GM18858 (cell line): ENCODE measurements around the gene B4GALNT1.
"Not testable (repeated sequence)": the region's sequence is repeated elsewhere in the genome, so short reads cannot be mapped to it uniquely, and the experiment has no call there.

Experiments used
- ATAC-seq: cut with Tn5 transposase; IDR thresholded peaks from one replicate; pipeline ENCODE4 v1.9.1; 2021; ENCODE audit not compliant: unreplicated experiment

The B4GALNT1 gene

GRCh38 chr12:57638096-57638495 lies 5.1 kb upstream of the B4GALNT1 start:
- ATAC-seq = no peak

DNA sequence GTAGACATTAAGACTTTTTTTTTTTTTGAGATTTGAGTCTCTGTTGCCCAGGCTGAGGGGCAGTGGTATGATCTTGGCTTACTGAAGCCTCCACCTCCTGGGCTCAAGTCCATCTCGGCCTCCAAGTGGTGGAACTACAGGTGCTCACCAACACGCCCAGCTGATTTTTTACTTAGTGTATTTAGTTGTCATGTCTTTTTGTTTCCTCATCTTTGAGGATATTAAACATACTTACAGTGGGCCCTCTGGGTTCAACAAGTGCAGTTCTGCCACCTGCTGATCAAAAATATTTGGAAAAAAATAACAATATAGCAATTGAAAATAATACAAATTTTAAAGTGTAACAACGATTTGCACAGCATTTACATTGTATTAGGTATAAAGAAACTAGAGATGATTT lies 4.4 kb upstream of the B4GALNT1 start:
- ATAC-seq = no peak

GRCh38 chr12:57636731-57637130 lies 3.7 kb upstream of the B4GALNT1 start:
- not testable (repeated sequence) for ATAC-seq

DNA sequence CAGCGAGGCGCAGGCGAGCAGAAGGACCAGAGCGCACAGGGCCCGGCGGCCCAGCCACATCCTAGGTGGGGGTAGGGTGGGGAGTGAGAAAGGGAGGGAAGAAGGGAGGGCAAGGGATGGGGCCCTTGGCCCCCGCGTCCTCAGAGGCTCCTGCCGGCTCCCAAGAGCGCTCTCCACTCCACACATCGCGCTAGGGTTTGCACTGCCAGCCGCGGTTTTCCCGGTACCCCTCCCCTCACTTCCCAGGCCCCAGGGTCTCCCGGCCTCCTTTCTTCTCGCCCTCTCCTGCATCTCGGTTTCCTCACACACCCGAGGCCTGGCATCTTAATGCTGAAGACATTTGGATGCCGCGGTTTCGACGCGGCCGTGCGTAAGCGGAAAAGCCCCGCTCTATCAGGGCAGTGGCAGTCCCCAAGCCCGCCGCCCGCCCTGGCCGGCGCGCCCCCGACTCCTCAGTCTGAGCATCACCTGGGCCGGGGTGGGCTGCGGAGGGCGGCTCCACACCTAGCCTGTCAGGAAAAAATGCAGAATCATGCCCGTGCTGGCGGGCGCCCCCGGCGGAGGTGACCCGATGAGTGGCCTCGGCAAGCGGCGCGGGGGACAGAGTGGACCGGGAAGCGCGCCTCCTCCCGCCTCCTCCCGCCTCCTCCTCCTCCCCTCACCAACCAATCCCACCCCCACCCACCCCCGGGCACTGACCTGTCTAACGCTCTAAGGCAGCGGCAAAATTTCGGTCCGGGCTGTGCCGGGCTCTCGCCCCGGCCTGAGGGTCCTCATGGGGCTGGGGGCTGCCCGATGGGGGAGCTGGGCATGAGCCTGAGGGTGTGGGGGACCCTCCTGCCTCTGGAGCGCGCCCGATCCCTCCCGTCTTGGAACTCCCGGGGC lies 686 bp downstream of the B4GALNT1 start:
- no peak for ATAC-seq

- no peak for ATAC-seq
These were observed 1.4 kb downstream of the B4GALNT1 start for GRCh38 chr12:57631566-57632072.

DNA sequence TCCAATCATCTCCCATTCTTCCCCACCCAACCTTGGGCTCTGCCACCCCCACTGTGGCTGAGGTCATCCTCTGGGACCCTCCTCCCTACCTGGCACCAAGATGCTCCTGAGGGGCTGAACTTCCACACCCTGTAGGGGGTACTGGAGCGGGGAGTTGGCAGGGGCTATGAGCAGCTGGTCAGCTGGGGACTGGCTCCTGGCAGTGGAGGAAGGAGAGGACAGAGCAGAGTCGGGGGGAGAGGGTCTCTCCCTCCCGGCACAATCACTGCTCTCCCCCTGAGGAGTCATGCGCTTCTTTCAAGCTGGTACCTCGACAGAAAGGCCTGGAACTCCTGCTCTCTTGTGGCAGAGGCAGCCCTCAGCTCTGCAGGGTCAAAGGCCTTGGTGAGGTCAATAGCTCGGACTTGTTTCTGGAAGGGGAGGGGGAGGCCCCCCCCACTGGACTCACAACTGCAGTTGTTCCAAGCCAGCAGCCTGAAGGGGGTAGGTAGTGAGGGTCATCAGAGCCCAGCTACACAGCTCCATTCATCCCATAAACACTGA lies 2.0 kb downstream of the B4GALNT1 start:
- ATAC-seq = no peak

DNA sequence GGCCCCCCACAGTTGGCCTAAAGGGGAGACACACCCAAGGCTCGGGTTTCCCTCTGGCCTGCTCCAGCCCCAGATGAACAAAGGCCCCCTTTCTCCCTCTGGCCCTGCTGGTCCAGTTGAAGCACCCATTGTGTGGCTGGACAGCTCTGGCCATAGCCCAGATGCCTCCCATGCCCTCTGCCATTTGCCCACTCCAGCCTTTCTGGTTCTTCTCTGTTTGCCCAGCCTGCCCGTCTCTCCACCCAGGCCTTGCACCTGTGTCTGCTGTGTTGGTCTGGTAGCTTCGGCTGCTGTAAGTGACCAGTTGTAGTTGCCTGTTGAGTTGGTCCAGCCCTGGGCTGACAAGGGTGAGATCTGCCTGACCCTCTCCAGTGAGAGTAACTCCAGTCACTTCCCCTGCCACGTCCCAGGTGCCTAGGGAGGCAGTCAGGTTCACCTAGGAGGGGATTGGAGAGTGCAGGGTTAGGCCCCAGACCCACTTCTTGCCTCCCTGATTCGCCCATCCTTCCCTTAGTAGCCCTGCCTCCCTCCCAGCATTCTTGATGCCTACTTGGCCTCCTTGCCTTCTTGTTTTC lies 3.0 kb downstream of the B4GALNT1 start:
- ATAC-seq = no peak

DNA sequence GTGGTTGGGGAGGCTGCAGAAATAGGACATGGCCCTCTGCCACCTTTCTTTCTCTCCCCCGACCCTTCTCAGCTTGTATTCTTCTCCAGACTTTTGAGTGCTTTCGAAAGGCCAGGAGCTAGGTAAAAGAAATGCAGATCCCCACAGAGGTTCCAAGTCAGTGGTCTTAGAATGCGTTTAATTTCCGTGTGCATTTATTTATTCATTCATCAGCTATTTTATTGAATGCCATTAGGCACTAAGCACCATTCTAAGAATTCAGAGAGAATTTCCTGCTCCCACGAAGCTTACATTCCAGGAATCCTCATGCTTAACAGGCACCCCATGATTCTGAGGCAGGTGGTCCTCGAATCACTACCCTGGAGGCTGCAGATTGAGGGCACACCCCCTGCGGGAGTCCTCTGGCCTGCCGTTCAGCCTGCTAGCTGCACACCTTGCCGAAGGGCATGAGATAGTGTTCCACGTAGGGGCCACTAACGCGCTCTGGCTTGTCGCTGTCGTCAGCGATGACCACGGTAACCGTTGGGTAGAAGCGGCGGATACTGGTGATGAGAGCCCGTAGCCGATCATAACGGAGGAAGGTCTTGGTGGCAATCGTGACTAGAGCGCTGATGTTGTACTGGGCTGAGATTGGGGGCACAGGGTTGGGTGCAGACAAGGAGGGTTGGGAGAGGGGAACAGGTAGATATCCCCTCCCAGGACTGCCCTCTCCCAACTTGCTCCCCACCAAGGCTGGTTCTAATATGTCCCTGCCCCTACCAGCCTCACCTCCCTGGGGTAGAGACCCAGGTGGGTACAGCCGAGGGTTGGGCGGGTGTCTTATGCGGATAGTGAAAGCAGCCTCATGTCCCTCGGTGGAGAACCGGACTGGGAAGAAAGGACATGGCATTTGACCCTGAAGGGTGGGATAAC lies 4.5 kb downstream of the B4GALNT1 start:
- no peak for ATAC-seq

GRCh38 chr12:57627501-57628279 lies 5.3 kb downstream of the B4GALNT1 start:
- ATAC-seq = no peak

DNA sequence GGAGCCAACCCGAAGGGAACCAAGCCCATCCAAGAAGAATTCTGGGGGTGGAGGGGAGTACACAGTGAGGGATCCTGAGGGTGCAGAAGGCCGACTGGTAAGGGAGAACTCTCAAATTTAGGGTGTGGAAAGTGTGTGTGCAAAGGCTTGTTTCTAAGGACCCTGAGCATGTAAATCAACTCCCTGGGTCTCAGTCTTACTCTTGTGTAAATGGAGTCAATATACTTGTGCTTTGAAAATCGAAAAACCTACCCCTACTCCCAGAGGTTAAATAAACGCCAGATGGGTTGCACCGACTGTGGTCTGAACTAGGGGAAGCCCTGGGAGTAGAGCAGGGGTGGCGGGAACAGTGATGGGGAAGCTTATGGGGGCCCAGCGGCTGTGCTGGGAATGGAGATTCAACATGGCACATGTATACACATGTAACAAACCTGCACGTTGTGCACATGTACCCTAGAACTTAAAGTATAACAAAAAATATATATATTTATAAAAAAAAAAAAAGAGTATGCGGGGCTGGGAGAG lies 6.0 kb downstream of the B4GALNT1 start:
- ATAC-seq = no peak

DNA sequence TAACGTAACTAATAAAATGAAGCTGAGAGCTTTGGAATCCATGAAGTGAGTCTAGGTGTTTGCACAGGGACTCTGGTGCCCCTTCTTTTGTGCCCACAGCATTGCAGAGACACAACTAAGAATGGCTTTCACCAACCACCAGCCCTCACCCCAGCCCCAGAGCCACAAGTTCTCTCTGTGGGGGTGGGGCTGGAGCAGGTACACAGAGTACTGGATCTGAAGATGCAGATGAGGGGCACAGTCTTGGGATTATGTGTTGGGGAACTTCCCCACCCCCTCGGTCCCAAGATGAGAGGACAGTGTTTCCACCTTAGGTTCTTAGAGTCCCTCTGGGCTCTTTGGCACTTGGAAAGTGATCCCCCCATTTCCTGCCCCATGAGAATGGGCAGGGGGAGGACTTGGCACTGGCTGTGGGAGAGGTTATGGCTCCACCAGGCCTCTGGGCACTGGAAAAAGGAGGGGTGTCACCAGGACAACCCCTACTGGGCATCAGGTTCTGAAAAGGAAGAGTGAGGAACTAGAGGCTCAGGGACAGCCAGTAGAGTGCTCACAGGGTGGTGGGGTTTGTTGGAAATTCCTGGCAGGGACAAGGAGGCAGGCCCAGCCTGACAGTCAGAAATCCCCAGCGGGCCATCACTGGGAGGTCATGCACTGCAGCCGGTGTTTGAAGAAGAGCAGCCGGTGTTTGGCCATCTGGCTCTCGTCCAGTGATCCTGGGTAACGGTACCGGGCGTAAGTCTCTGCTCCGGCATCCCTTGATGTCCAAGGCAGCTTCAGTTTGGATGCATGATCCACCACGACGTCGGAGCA lies 6.7 kb downstream of the B4GALNT1 start:
- no peak for ATAC-seq

- ATAC-seq = no peak
These were observed 7.6 kb downstream of the B4GALNT1 start for GRCh38 chr12:57625261-57626032.

- no peak for ATAC-seq
These were observed 8.4 kb downstream of the B4GALNT1 start for GRCh38 chr12:57624441-57625220.

DNA sequence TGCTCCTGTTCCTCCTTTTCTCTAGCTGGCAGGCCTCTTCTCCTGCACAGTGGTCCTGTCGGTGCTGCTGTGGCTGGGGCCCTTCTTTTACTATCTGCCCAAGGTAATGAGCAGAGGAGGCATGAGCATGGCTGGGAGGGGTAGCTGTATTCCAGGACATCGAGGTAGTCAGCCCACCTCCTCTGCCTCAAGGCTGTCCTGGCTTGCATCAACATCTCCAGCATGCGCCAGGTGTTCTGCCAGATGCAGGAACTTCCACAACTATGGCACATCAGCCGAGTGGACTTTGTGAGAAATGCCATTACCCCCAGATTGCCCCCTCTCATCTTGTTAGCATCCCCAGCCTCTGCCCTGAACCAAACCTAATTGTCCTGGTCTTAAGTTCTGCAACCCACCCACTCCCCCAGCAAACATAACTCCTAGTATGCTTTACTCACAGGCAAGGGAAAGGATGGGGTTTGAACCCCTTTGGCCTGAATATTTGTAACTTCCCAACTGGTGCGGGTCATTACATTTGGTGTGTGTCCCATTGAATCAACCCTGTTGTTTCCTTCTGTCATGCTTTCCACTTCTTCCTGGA lies 9.1 kb downstream of the B4GALNT1 start:
- ATAC-seq = no peak

GRCh38 chr12:57623385-57623784 lies 9.6 kb downstream of the B4GALNT1 start:
- ATAC-seq = no peak

- no peak for ATAC-seq
These were observed 10.4 kb downstream of the B4GALNT1 start for GRCh38 chr12:57622293-57623245.
